ENCODE results near the gene FLII. TPM values are rescaled to one million over a fixed set of nuclear protein-coding genes. Genes with fewer than 3 reads are reported as not detected.

Gene FLII
- total RNA-seq, 1 experiment from 2014 or later, result 139 TPM

GRCh38 chr17:18245038-18245776 lies 13.3 kb downstream of the FLII start:
- no peak for DNase-seq (ENCODE audit: low spot score)

GRCh38 chr17:18241229-18241871 lies 17.2 kb downstream of the FLII start:
- DNase-seq (ENCODE audit: low spot score), result no peak

GRCh38 chr17:18240449-18240848 lies 18.1 kb downstream of the FLII start:
- no peak for DNase-seq (ENCODE audit: low spot score)

GRCh38 chr17:18238299-18238698 lies 20.2 kb downstream of the FLII start:
- no peak for DNase-seq (ENCODE audit: low spot score)

GRCh38 chr17:18237461-18237860 lies 21.1 kb downstream of the FLII start:
- DNase-seq (ENCODE audit: low spot score), result no peak

- DNase-seq (ENCODE audit: low spot score), result no peak
Observed at GRCh38 chr17:18236494-18236893, 22.0 kb downstream of the FLII start.

GRCh38 chr17:18235743-18236256 lies 22.7 kb downstream of the FLII start:
- peak; percentile 54 for DNase-seq (ENCODE audit: low spot score)

- no peak for DNase-seq (ENCODE audit: low spot score)
Observed at GRCh38 chr17:18234853-18235380, 23.6 kb downstream of the FLII start.

- DNase-seq (ENCODE audit: low spot score), result no peak
Observed at GRCh38 chr17:18233803-18234518, 24.6 kb downstream of the FLII start.

GRCh38 chr17:18231164-18231563 lies 27.4 kb downstream of the FLII start:
- no peak for DNase-seq (ENCODE audit: low spot score)

- DNase-seq (ENCODE audit: low spot score), result no peak
Observed at GRCh38 chr17:18230288-18231141, 28.0 kb downstream of the FLII start.

GRCh38 chr17:18229771-18230170 lies 28.8 kb downstream of the FLII start:
- DNase-seq (ENCODE audit: low spot score), result no peak

GRCh38 chr17:18229254-18229653 lies 29.3 kb downstream of the FLII start:
- no peak for DNase-seq (ENCODE audit: low spot score)

GRCh38 chr17:18228176-18228682 lies 30.3 kb downstream of the FLII start:
- DNase-seq (ENCODE audit: low spot score), result no peak

- no peak for DNase-seq (ENCODE audit: low spot score)
Observed at GRCh38 chr17:18227635-18228034, 30.9 kb downstream of the FLII start.

GRCh38 chr17:18226284-18226945 lies 32.1 kb downstream of the FLII start:
- DNase-seq (ENCODE audit: low spot score), result no peak

- DNase-seq (ENCODE audit: low spot score), result no peak
Observed at GRCh38 chr17:18225642-18226283, 32.8 kb downstream of the FLII start.

GRCh38 chr17:18225121-18225641 lies 33.4 kb downstream of the FLII start, which contains the start of gene LLGL1:
TSS of gene LLGL1 (plus strand) at chr17:18225635. CDS start at chr17:18225683, 48 bp downstream.
- DNase-seq (ENCODE audit: low spot score), result peak; percentile 87

GRCh38 chr17:18224387-18225120 lies 34.0 kb downstream of the FLII start:
- no peak for DNase-seq (ENCODE audit: low spot score)
